KMS-11 (cell line): ENCODE data around the gene CCDC28B.
"Not testable (repeated sequence)": the region's sequence is repeated elsewhere in the genome, so short reads cannot be mapped to it uniquely, and the experiment has no call there.

Experiments used
- H2AFZ ChIP-seq: fragments of 200-600 bp; sonication (generic); 2 replicates; pipeline ENCODE4 v1.6.1; 2016; ENCODE audit warnings: antibody characterized with exemption, mixed run types, low read depth
- H3K27ac ChIP-seq: fragments of 200-600 bp; sonication (generic); 2 replicates; pipeline ENCODE4 v1.6.1; 2016; ENCODE audit warnings: mild to moderate bottlenecking, mixed run types
- H3K27me3 ChIP-seq: fragments of 200-600 bp; sonication (generic); 2 replicates; pipeline ENCODE4 v1.6.1; 2017; ENCODE audit warnings: mild to moderate bottlenecking, low read depth, mixed run types, moderate library complexity; ENCODE audit not compliant: insufficient read depth
- H3K36me3 ChIP-seq: fragments of 200-600 bp; sonication (generic); 2 replicates; pipeline ENCODE4 v1.6.1; 2017; ENCODE audit warnings: mild to moderate bottlenecking, mixed run types; ENCODE audit not compliant: insufficient read depth
- H3K4me1 ChIP-seq: fragments of 200-600 bp; sonication (generic); 2 replicates; pipeline ENCODE4 v1.6.1; 2016; ENCODE audit warnings: mild to moderate bottlenecking, low read depth, mixed run types; ENCODE audit not compliant: poor library complexity, severe bottlenecking
- H3K4me2 ChIP-seq: fragments of 200-600 bp; sonication (generic); 2 replicates; pipeline ENCODE4 v1.7.0; 2016; ENCODE audit warnings: mild to moderate bottlenecking, mixed run types
- H3K4me3 ChIP-seq: fragments of 200-600 bp; sonication (generic); IDR thresholded peaks from 2 replicates; pipeline ENCODE4 v1.6.1; 2017; ENCODE audit warnings: low read depth, low read length, mixed read lengths; ENCODE audit not compliant: insufficient read depth
- H3K79me2 ChIP-seq: fragments of 200-600 bp; sonication (generic); 2 replicates; pipeline ENCODE4 v1.6.1; 2016; ENCODE audit warnings: low read depth, mixed run types; ENCODE audit not compliant: insufficient read depth
- H3K9ac ChIP-seq: fragments of 200-600 bp; sonication (generic); 2 replicates; pipeline ENCODE4 v1.6.1; 2016; ENCODE audit warnings: mild to moderate bottlenecking, mixed run types
- H4K20me1 ChIP-seq: fragments of 200-600 bp; sonication (generic); 2 replicates; pipeline ENCODE4 v1.6.1; 2016; ENCODE audit warnings: mild to moderate bottlenecking, mixed run types; ENCODE audit not compliant: insufficient read depth
- TF ChIP-seq, protein P1 (sequence below): fragments of 200-600 bp; sonication (generic); conservative IDR thresholded peaks from 2 replicates; pipeline ENCODE4 v1.6.1; 2017; ENCODE audit warnings: low read depth, mild to moderate bottlenecking, antibody characterized with exemption, low read length, moderate library complexity, mixed read lengths

CCDC28B gene

GRCh38 chr1:32163405-32163804 lies 37.0 kb upstream of the CCDC28B start:
- H3K4me3 ChIP-seq: no peak overlapping the region
- no peak overlapping the region for H3K27ac ChIP-seq
- TF ChIP-seq, protein P1, sequence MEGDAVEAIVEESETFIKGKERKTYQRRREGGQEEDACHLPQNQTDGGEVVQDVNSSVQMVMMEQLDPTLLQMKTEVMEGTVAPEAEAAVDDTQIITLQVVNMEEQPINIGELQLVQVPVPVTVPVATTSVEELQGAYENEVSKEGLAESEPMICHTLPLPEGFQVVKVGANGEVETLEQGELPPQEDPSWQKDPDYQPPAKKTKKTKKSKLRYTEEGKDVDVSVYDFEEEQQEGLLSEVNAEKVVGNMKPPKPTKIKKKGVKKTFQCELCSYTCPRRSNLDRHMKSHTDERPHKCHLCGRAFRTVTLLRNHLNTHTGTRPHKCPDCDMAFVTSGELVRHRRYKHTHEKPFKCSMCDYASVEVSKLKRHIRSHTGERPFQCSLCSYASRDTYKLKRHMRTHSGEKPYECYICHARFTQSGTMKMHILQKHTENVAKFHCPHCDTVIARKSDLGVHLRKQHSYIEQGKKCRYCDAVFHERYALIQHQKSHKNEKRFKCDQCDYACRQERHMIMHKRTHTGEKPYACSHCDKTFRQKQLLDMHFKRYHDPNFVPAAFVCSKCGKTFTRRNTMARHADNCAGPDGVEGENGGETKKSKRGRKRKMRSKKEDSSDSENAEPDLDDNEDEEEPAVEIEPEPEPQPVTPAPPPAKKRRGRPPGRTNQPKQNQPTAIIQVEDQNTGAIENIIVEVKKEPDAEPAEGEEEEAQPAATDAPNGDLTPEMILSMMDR: no peak
- H3K36me3 ChIP-seq: peaks cover 2% of the 10 kb centered on the region; the same call in 1 of the 2 replicates
- no peak overlapping the region for H3K9ac ChIP-seq
- H3K79me2 ChIP-seq: no peaks in the 10 kb centered on the region
- H2AFZ ChIP-seq: no peak overlapping the region
- no peak overlapping the region for H3K4me2 ChIP-seq
- H3K27me3 ChIP-seq: no peaks in the 10 kb centered on the region
- peaks cover 9% of the 10 kb centered on the region for H3K4me1 ChIP-seq
- H4K20me1 ChIP-seq: no peaks in the 10 kb centered on the region

GRCh38 chr1:32165633-32166032 lies 34.8 kb upstream of the CCDC28B start:
- not testable (repeated sequence) for H3K4me3 ChIP-seq, H2AFZ ChIP-seq, H3K9ac ChIP-seq, H4K20me1 ChIP-seq, H3K4me2 ChIP-seq, H3K79me2 ChIP-seq, H3K36me3 ChIP-seq, H3K27ac ChIP-seq, H3K27me3 ChIP-seq, H3K4me1 ChIP-seq

GRCh38 chr1:32170991-32171390 lies 29.4 kb upstream of the CCDC28B start:
- Histone ChIP-seq H3K27me3 (no peaks in the 10 kb centered on the region), H3K4me1 (no peaks in the 10 kb centered on the region), H3K9ac (no peak overlapping the region), H2AFZ (no peak overlapping the region), H3K36me3 (peaks cover 7% of the 10 kb centered on the region; the same call in 1 of the 2 replicates), H3K27ac (no peak overlapping the region), H4K20me1 (no peaks in the 10 kb centered on the region), H3K4me3 (no peak overlapping the region), H3K4me2 (no peak overlapping the region), H3K79me2 (no peaks in the 10 kb centered on the region)
- TF ChIP-seq, protein P1: no peak

GRCh38 chr1:32172621-32173245 lies 27.7 kb upstream of the CCDC28B start:
- Histone ChIP-seq H3K9ac (no peak overlapping the region), H3K4me1 (peaks cover 11% of the 10 kb centered on the region), H3K79me2 (no peaks in the 10 kb centered on the region), H3K27me3 (no peaks in the 10 kb centered on the region), H2AFZ (no peak overlapping the region), H3K4me2 (no peak overlapping the region), H3K27ac (no peak overlapping the region), H3K4me3 (no peak overlapping the region), H4K20me1 (no peaks in the 10 kb centered on the region), H3K36me3 (peaks cover 7% of the 10 kb centered on the region; the same call in 1 of the 2 replicates)
- TF ChIP-seq, protein P1: no peak

DNA sequence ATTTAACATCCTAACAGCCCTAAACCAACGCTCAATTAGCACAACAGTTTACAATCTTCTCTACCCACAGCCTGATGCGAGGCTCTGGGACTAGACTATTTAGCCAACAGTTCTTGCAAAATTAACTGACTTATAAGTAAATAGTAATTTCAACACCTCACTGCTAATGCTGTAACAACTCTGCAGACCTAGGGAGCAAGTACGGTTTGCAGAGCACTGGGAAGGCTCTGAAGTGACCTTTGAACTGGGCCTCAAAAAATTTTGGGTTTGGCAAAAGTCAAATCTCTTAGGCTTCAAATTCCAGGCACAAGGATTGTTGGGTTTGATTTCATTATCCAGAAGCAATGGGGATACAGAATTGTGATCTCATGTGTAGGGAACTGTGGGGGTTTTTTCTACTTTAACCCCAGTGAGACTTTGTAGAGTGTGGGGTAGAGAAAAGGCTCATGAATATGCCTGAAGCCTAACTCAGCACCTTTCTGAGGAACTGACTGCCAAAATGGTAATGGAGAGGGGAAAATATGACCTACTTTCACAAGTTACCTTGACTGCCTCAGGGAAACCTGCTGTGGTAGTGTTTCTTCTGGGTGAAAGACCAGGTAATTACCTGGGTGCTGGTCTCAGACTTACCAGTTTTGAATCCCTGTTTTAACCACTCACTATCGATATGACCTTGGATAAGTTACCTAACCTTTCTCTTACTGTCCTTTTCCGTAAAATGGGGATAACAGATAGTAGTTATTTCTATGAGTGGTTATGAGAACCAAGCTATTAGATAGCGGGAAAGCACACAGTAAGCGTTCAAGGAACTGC lies 21.8 kb upstream of the CCDC28B start:
- H3K4me1 ChIP-seq: peaks cover 55% of the 10 kb centered on the region
- H3K4me3 ChIP-seq: peak overlapping the region; percentile 36
- TF ChIP-seq, protein P1: no peak
- peaks cover 10% of the 10 kb centered on the region; the same call in 1 of the 2 replicates for H3K36me3 ChIP-seq
- H3K4me2 ChIP-seq: peak overlapping the region; percentile 77
- H3K79me2 ChIP-seq: peaks cover 35% of the 10 kb centered on the region
- no peaks in the 10 kb centered on the region for H3K27me3 ChIP-seq
- H2AFZ ChIP-seq: peak overlapping the region; percentile 62; the same call in 1 of the 2 replicates
- H4K20me1 ChIP-seq: no peaks in the 10 kb centered on the region
- H3K9ac ChIP-seq: peak overlapping the region; percentile 80; the same call in 1 of the 2 replicates
- H3K27ac ChIP-seq: peak overlapping the region; percentile 56
